ENCODE measurements around the gene CD151.

The CD151 gene

GRCh38 chr11:788953-789940, 43.5 kb upstream of the CD151 start:
- H3K9me3 ChIP-seq (ENCODE audit: severe bottlenecking): no peaks in the 10 kb centered on the region
- no peak for TF ChIP-seq CTCF (IDR thresholded peaks at IDR 0.05; ENCODE audit: low read depth, low read length)
- H3K27ac ChIP-seq: no peak overlapping the region
- no peak for DNase-seq
- H3K4me3 ChIP-seq (ENCODE audit: low read depth, low read length): no peak overlapping the region
- H3K27me3 ChIP-seq (ENCODE audit: insufficient read depth, low read depth, severe bottlenecking): no peaks in the 10 kb centered on the region
- peaks cover 30% of the 10 kb centered on the region for H3K36me3 ChIP-seq

- peak; percentile 51 for DNase-seq
- no peak within 1 kb of the TSS for H3K4me3 ChIP-seq (ENCODE audit: low read depth, low read length)
- no peak within 1 kb of the TSS for H3K27ac ChIP-seq
- H3K9me3 ChIP-seq (ENCODE audit: severe bottlenecking): no peaks in the 10 kb centered on the region
- peaks cover 35% of the 10 kb centered on the region for H3K36me3 ChIP-seq
- no peaks in the 10 kb centered on the region for H3K27me3 ChIP-seq (ENCODE audit: insufficient read depth, low read depth, severe bottlenecking)
- no peak for TF ChIP-seq CTCF (IDR thresholded peaks at IDR 0.05; ENCODE audit: low read depth, low read length)
These were observed 42.8 kb upstream of the CD151 start, which contains the start of gene CEND1 for GRCh38 chr11:789943-790342. Gene CEND1 (minus strand): TSS chr11:790090. CDS start chr11:788576, 1,514 bp downstream.

GRCh38 chr11:790721-791564, 41.8 kb upstream of the CD151 start:
- TF ChIP-seq CTCF (IDR thresholded peaks at IDR 0.05; ENCODE audit: low read depth, low read length): no peak
- Histone ChIP-seq H3K27ac (no peak overlapping the region), H3K9me3 (ENCODE audit: severe bottlenecking) (no peaks in the 10 kb centered on the region), H3K36me3 (peaks cover 35% of the 10 kb centered on the region), H3K27me3 (ENCODE audit: insufficient read depth, low read depth, severe bottlenecking) (no peaks in the 10 kb centered on the region), H3K4me3 (ENCODE audit: low read depth, low read length) (no peak overlapping the region)
- no peak for DNase-seq

GRCh38 chr11:791658-792534, 40.9 kb upstream of the CD151 start:
- TF ChIP-seq CTCF (IDR thresholded peaks at IDR 0.05; ENCODE audit: low read depth, low read length): no peak

GRCh38 chr11:792535-792821, 40.3 kb upstream of the CD151 start:
- H3K27me3 ChIP-seq (ENCODE audit: insufficient read depth, low read depth, severe bottlenecking): no peaks in the 10 kb centered on the region
- no peaks in the 10 kb centered on the region for H3K9me3 ChIP-seq (ENCODE audit: severe bottlenecking)
- H3K36me3 ChIP-seq: peaks cover 35% of the 10 kb centered on the region
- no peak for TF ChIP-seq CTCF (IDR thresholded peaks at IDR 0.05; ENCODE audit: low read depth, low read length)
- no peak for DNase-seq
- H3K4me3 ChIP-seq (ENCODE audit: low read depth, low read length): no peak overlapping the region
- H3K27ac ChIP-seq: no peak overlapping the region

More at GRCh38 chr11:791658-792534, 40.9 kb upstream of the CD151 start:
- H3K27me3 ChIP-seq (ENCODE audit: insufficient read depth, low read depth, severe bottlenecking): no peaks in the 10 kb centered on the region
- DNase-seq: no peak
- H3K9me3 ChIP-seq (ENCODE audit: severe bottlenecking): no peaks in the 10 kb centered on the region
- H3K27ac ChIP-seq: no peak overlapping the region
- H3K36me3 ChIP-seq: peaks cover 35% of the 10 kb centered on the region
- no peak overlapping the region for H3K4me3 ChIP-seq (ENCODE audit: low read depth, low read length)
